T47D (cell line): Measurements from ENCODE around the gene CAMKK1.

Source experiments
- DNase-seq, 2 experiments: peaks; one replicate each; pipeline versions ENCODE4 v3.0.0 to v3.0.0-alpha.2; 2011 to 2012; ENCODE audit warnings: low read depth in 1 of 2, low spot score in 1 of 2
- JUND ChIP-seq: IDR thresholded peaks from 2 replicates; pipeline ENCODE4 v1.6.1; 2012; ENCODE audit warnings: low read depth
- in situ Hi-C: cut with HindIII; loops from 2 replicates; pipeline ENCODE4 v1.10.0; 2016; ENCODE audit warnings: low sequenced_read_pairs, low pct_unique_long_range_greater_than_20kb

The CAMKK1 gene

DNA sequence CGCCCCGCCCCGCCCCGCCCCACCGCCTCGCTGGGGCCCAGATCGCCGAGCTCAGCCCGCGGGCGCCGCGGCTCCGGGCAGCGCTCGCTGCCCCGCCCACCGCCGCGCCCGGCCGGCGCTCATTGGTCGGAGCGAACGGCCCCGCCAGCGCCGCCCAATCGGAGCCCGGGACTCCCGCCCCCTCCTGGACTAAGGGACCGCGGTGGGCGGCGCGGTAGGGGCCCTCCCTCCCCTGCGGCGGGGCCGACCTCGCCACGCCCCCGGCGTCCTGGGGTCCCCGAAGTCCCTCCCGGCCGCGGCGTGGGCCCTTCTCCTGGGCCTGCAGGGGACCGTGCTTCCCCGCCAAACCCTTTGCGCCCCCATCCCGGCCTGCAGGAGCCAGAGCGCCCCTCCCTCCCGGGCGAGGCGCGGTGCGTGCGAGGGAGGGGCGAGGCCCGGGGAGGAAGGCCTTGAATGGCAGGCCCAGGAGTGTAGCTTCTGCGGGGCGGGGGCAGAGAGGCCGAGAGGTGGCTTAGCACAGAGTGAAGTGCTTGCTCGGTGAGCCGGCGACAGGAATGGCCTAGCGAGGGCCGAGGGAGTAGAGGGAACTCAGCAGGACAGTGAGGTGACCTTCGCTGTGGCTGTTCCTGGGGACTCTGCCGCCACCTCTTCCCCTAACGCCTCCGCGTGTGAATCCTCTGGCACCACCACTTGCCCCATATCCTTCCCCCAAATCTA, at the start of gene CAMKK1:
CAMKK1 (minus strand) TSS at position 51 of the 717 bp plus-strand sequence. CDS start 7,366 bp downstream, outside the sequence.
- no peak for TF ChIP-seq JUND
- DNase-seq, result peak; percentile 87 to 89
- in situ Hi-C loops, result no loop called here

DNA sequence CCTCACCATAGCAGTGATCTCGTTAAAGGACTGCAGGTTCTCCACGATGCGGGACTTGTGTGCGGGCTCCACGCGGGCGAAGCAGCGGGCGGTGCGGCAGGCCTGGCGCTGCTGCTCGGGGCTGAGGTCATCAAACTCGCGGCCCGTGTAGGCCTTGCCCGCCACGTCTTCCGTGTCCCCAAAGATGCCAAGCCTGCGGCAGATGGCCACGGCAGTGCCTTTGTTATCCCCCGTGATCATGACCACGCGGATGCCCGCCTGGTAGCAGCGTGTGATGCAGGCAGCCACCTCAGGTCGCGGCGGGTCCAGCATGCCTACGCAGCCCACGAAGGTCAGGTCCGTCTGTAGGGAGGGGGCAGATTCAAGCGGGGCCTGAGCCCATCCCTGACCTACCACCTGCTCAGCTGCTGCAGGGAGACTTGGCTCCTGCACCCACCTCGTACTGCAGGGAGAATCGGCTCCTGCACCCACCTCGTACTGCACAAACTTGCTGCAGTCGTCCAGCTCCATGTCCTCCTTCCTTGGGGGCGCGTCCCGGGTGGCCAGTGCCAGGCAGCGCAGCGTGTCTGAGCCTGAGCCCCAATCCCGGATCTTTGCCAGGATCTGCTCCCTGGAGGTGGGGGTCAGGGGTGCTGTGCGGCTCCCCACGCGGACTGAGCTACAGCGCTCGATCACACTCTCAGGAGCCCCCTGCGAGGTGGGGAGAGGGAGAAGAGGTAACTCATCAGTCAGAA, 48.3 kb upstream of the CAMKK1 start:
- TF ChIP-seq JUND, result no peak
- no peak for DNase-seq
- in situ Hi-C loops, result no loop called here

DNA sequence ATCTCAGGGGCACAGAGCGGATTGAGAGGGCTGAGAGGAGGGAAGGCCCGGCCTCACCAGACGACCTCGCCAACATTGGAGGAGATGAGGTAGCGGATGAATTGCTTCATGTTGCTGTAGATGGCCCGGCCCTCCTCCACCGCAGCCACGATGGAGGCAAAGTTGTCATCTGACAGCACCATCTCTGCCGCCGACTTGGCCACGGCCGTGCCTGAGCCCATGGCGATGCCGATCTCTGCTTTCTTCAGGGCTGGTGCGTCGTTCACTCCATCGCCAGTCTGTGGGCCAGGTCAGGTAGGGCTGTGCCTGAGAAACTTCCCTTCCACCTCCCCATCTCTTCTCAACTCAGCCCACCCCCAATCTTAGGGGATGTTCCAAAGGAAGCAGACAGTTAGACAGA, 44.5 kb upstream of the CAMKK1 start:
- in situ Hi-C loops, result no loop called here
- TF ChIP-seq JUND, result no peak
- no peak for DNase-seq

DNA sequence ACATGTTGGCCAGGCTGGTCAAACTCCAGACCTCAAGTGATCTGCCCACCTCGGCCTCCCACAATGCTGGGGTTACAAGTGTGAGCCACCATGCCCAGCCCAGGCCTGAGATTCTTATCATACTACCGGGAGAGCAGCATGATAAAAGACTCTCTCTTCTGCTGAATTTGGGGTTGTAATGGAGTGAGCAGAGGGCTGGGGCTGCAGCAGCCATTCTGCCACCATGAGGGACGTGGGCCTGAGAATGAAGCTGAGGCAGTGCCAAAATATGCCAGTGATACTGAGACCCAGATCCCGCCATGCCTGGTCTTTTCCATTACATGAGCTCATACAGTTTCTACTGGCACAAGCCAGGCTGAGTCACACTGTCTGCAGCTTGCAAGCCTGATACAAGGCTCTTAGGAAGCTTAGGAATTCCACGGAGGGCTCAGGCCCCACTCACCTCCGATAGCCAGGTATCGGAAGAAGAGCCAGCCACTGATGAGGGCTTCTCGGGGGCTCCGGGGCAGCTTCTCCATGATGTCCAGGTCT, 43.0 kb upstream of the CAMKK1 start:
- DNase-seq, result no peak
- in situ Hi-C loops, result no loop called here
- no peak for TF ChIP-seq JUND

DNA sequence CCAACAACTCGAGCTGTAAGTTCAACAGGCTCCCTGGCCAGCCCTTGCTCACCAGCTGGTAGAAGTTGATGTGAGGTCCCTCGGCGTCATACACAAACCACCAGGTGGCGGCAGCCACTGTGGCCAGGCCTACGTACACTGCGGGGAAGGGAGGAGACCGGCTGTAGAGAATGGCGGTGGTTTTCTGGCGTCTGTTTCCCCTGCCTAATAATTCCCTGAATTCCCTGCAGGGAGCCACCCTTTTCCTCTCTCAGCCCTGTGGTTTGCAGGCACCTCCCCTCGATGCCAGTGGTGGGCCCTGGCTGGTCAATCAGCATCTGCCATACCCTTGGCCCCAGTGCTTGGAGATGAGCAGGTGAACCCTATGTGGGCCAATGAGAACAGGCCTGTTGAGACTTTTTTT, 42.3 kb upstream of the CAMKK1 start:
- DNase-seq, result peak; percentile 78 to 80
- TF ChIP-seq JUND, result no peak
- in situ Hi-C loops, result no loop called here

DNA sequence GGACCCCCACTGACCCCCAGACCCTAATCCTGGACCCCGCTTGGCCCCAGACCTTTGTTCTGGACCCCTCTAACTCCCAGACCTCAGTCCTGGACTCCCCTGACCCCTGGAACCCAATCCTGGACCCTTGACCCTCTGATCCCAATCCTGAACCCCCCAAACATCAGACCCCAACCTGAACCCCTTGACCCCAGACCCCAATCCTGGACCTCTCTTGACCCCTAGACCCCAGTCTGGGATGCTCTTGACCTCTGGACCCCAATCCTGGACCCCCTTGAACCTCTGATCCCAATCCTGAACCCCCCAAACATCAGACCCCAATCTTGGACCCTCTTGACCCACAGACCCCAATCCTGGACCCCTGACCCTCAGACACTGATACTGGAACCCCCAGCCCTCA, 36.9 kb upstream of the CAMKK1 start:
- in situ Hi-C loops, result no loop called here
- DNase-seq, result no peak
- TF ChIP-seq JUND, result no peak

DNA sequence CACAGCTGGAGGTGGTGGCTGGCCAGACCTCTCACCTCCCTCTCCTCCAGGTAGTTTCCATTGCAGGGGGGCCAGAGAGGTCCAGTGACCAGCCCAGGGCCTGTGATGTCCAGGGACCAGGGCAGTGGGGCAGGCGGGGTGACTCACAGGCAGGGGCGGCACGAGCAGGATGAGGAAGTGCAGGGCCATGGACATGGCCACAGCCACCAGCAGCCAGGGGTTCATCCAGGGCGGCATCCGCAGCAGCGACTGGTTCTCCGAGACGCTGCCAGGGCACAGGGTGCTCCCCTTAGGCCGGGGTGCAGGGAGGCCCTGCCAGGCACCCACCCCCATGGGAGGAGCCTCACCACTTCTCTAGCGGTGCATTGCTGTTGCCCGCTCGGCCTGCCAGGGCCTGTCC, 36.3 kb upstream of the CAMKK1 start:
- DNase-seq, result no peak
- TF ChIP-seq JUND, result no peak
- in situ Hi-C loops, result no loop called here

DNA sequence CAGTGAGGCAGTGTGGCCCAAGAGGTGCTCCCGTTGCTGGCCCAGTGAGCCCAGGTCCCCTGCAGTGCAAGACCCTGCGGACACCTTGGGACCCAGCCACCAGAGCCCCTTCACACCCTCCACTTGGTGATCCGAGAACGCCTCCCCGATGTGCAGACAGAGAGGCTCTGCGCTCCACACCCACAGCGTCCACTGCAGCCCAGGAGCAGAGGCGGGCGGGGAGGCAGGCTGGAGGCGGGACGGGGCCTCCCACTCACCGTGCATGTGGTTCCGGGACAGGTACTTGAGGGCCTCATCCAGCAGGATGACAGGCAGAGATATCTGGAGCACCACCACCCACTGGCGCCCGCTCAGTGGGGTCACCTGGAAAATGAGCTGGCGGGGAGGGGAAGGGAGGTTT, 35.6 kb upstream of the CAMKK1 start:
- in situ Hi-C loops, result no loop called here
- TF ChIP-seq JUND, result no peak
- DNase-seq, result no peak

DNA sequence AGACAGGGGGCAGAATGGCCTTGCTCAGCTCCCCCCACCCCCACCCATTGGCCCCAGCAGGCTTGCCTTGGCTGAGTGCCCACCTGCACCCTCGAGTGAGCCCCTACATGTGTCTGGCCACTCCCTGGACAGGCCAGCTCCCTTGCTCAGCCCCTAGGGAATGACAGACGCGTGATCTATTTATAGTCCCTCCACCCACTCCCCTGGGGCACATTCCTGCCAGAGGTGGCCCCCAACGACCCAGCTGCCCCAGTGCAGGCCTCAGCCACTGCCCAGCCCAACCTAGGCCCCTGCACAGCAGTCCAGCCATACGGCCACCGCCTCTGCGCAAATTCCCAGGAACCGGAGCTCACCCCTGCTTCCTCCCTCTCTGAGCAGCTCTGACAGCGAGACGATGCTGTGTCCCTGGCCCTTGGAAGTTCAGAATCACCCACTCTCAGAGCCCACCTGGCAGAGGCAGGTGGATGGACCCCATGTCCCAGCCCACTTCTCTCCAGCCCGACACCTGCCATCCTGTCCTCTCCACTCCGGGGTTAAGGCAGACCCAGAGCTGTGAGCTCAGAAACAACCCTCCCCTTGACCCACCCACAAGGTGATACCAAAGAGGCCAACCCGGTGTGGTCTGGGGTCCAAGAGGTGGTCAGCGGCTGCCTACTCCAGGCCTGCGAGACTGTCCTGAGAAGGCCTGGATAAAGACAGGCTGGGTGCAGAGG, 34.9 kb upstream of the CAMKK1 start:
- in situ Hi-C loops, result no loop called here

DNA sequence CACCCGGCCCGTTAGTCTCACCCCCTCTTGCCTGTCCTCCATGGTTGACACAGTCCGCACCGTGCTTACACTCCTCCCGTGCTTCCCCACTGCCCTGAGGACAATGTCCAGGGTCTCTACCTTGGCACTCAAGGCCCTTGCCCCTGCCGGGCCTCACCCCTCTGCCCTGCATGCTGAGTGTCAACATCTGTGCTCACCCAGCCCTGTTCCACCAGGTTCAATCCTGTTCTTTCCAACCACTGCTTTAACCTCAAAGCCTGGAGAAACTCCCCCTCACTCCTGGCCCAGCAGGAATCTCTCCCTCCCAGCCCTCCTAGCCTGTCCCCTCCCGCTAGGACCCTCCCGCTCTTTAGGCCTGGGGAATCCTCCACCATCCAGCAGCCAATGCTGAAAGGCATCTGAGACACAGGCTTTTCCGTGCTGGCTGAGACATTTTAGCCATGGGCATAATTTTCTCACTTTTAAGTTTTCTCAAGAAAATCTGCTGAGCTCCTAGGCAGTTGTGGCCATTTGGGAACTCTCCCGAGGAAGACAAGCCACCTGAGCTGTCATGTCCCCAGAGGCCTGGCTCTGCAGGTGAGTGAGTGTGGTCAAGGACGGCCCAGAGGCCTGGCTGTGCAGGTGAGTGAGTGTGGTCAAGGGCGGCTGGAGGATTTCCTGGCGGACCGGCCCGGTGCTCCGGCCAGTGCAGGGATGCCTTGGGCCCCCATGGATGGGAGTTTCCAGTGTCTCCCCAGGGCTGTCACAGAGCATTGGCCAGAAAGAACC, 34.2 kb upstream of the CAMKK1 start:
- in situ Hi-C loops, result no loop called here
- no peak for TF ChIP-seq JUND

More for the DNA sequence above, 34.9 kb upstream of the CAMKK1 start:
- no peak for DNase-seq
- TF ChIP-seq JUND, result no peak

DNA sequence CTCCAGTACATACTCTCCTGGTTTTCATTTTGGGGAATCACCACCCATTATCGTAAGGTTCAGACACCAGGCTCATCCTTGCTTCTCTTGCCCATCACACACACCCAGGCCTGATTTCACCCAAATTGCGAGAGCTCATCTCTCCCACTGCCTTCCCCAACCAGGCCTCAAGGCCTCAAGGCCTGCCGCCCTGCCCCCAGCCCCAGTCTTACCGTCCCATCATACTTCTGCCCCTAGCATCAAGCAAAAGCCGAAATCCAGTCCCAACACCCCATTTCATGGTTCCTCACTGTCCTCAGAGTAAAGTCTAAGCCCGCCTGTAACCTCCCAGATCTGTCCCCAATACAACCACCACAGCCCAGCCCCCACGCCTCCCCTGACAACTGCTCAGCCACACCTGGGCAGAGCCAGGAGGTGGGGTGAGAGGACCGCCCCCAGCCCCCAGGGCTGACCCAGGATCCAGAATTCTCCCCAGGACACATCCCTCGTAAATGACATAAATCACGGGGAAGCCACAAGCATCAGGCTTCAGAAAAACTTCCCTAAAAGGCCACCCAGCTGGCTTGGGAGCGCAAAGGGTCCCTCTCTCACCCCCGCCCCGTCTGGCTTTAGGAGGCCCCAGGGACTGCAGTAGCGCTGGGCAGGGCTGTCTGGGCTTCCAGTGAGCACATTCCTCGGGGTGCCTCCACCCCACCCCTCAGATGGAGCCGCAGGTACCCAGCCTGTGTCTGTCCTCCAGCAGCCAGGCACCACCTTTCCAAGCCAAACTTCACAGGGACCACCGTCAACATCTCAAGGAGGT, 33.0 kb upstream of the CAMKK1 start:
- in situ Hi-C loops, result no loop called here
- TF ChIP-seq JUND, result no peak
- DNase-seq, result no peak

More for the DNA sequence above, 34.2 kb upstream of the CAMKK1 start:
- DNase-seq, result no peak
